ENCODE results near the gene RTN4.

The RTN4 gene

GRCh38 chr2:55048508-55049042, 1.7 kb downstream of the RTN4 start:
- H3K4me3 ChIP-seq (ENCODE audit: low read depth, low read length) = peak overlapping the region; percentile 89
- TF ChIP-seq CTCF (IDR thresholded peaks at IDR 0.05; ENCODE audit: low read depth, low read length) = 0 out of 2 replicates have a peak, but pooled peaks have one; percentile 15

- H3K4me3 ChIP-seq (ENCODE audit: low read depth, low read length) = peak overlapping the region; percentile 89
- TF ChIP-seq CTCF (IDR thresholded peaks at IDR 0.05; ENCODE audit: low read depth, low read length) = no peak
Measured at GRCh38 chr2:55047677-55048299, 2.5 kb downstream of the RTN4 start.

GRCh38 chr2:55045780-55046179, 4.5 kb downstream of the RTN4 start:
- H3K4me3 ChIP-seq (ENCODE audit: low read depth, low read length) = peak overlapping the region; percentile 89
- TF ChIP-seq CTCF (IDR thresholded peaks at IDR 0.05; ENCODE audit: low read depth, low read length) = no peak

- H3K4me3 ChIP-seq (ENCODE audit: low read depth, low read length) = no peak overlapping the region
- TF ChIP-seq CTCF (IDR thresholded peaks at IDR 0.05; ENCODE audit: low read depth, low read length) = no peak
Measured at GRCh38 chr2:55043841-55044240, 6.4 kb downstream of the RTN4 start.

GRCh38 chr2:55038428-55038827, 11.8 kb downstream of the RTN4 start:
- TF ChIP-seq CTCF (IDR thresholded peaks at IDR 0.05; ENCODE audit: low read depth, low read length) = no peak
- no peak overlapping the region for H3K4me3 ChIP-seq (ENCODE audit: low read depth, low read length)

GRCh38 chr2:55035716-55036115, 14.5 kb downstream of the RTN4 start:
- no peak overlapping the region for H3K4me3 ChIP-seq (ENCODE audit: low read depth, low read length)
- no peak for TF ChIP-seq CTCF (IDR thresholded peaks at IDR 0.05; ENCODE audit: low read depth, low read length)

- no peak for TF ChIP-seq CTCF (IDR thresholded peaks at IDR 0.05; ENCODE audit: low read depth, low read length)
- H3K4me3 ChIP-seq (ENCODE audit: low read depth, low read length) = no peak overlapping the region
Measured at GRCh38 chr2:55033921-55034320, 16.3 kb downstream of the RTN4 start.

Measured in WI38 (cell line).